H1 (cell line): ENCODE measurements around the gene B9D1. TPM values are rescaled to one million over a fixed set of nuclear protein-coding genes. Genes with fewer than 3 reads are reported as not detected.

Source experiments
- CTCF ChIA-PET: fragments of 300-600 bp; sonication (Branson Sonifier 250); formaldehyde crosslinking; loops from one replicate; lab custom pipeline; 2021; ENCODE audit not compliant: partially characterized antibody; lab: Charles Lee
- POLR2A ChIA-PET: fragments of 300-600 bp; sonication (Branson Sonifier 250); formaldehyde crosslinking; loops from one replicate; lab custom pipeline; 2021; ENCODE audit warnings: inconsistent platforms; ENCODE audit not compliant: partially characterized antibody; lab: Charles Lee
- DNase-seq, 2 experiments: peaks; one replicate each; pipeline versions ENCODE4 v3.0.0 to v3.0.0-alpha.2; 2010 to 2022; ENCODE audit warnings: low spot score in 2 of 2, low read depth in 1 of 2, mixed read lengths in 1 of 2
- FAIRE-seq: peaks from 2 replicates; lab custom pipeline; 2011; peaks lifted over from hg19 to GRCh38; lab: Jason Lieb, UNC
- H2AFZ ChIP-seq: 2 replicates; pipeline ENCODE4 v1.8.1; 2012; ENCODE audit warnings: low read length, inconsistent platforms
- H2AK5ac ChIP-seq: 2 replicates; pipeline ENCODE4 v1.6.1; 2013; ENCODE audit warnings: low read depth, low read length
- H2BK120ac ChIP-seq: replicated peaks from 2 replicates; pipeline ENCODE3; 2013; ENCODE audit warnings: low read depth, low read length, inconsistent platforms
- H2BK12ac ChIP-seq: 2 replicates; pipeline ENCODE4 v1.6.1; 2013; ENCODE audit warnings: low read depth, low read length
- H2BK15ac ChIP-seq: 2 replicates; pipeline ENCODE4 v1.6.1; 2013; ENCODE audit warnings: low read length
- H2BK20ac ChIP-seq: 2 replicates; pipeline ENCODE4 v1.6.1; 2013; ENCODE audit warnings: low read length
- H2BK5ac ChIP-seq: 2 replicates; pipeline ENCODE4 v1.6.1; 2013; ENCODE audit warnings: low read depth, low read length
- H3K14ac ChIP-seq: 2 replicates; pipeline ENCODE4 v1.6.1; 2013; ENCODE audit warnings: inconsistent platforms; ENCODE audit not compliant: insufficient read length
- H3K18ac ChIP-seq: 2 replicates; pipeline ENCODE4 v1.6.1; 2013; ENCODE audit warnings: low read length; ENCODE audit errors: extremely low read depth
- H3K23ac ChIP-seq: 2 replicates; pipeline ENCODE4 v1.6.1; 2013; ENCODE audit warnings: inconsistent platforms; ENCODE audit not compliant: insufficient read length
- H3K23me2 ChIP-seq: 2 replicates; pipeline ENCODE4 v1.6.1; 2013; ENCODE audit warnings: low read depth, low read length
- H3K27ac ChIP-seq: 2 replicates; pipeline ENCODE4 v1.6.1; 2011; ENCODE audit warnings: low read depth, low read length, inconsistent platforms
- H3K27me3 ChIP-seq, 4 experiments: replicated peaks in 1 of 4; 1 replicate in 1 of 4; 2 replicates in 3 of 4; pipeline versions ENCODE4 v1.6.1 to v1.8.1; 2011 to 2013; ENCODE audit warnings: low read length in 3 of 4, mild to moderate bottlenecking in 3 of 4, inconsistent platforms in 2 of 4, mixed read lengths in 2 of 4, moderate library complexity in 1 of 4; ENCODE audit not compliant: control insufficient read depth in 3 of 4, insufficient read depth in 3 of 4; ENCODE audit errors: extremely low read depth in 1 of 4
- H3K36me3 ChIP-seq, 4 experiments: 2 replicates each; pipeline versions ENCODE4 v1.6.1 to v1.8.1; 2011 to 2013; ENCODE audit warnings: mild to moderate bottlenecking in 4 of 4, low read length in 3 of 4, moderate library complexity in 2 of 4, control low read depth in 1 of 4, inconsistent platforms in 1 of 4; ENCODE audit not compliant: insufficient read depth in 4 of 4, control insufficient read depth in 2 of 4
- H3K4ac ChIP-seq: replicated peaks from 2 replicates; pipeline ENCODE3; 2013; ENCODE audit warnings: low read length, low read depth, mixed read lengths, inconsistent platforms; ENCODE audit not compliant: insufficient read length
- H3K4me1 ChIP-seq, 4 experiments: replicated peaks in 1 of 4; 1 replicate in 1 of 4; 2 replicates in 3 of 4; pipeline versions ENCODE4 v1.6.1 to v1.8.1; 2011 to 2013; ENCODE audit warnings: low read length in 3 of 4, inconsistent platforms in 2 of 4, mixed read lengths in 1 of 4; ENCODE audit not compliant: insufficient read depth in 4 of 4, control insufficient read depth in 3 of 4
- H3K4me2 ChIP-seq, 2 experiments: 2 replicates each; pipeline versions ENCODE4 v1.6.1 to v1.8.1; 2011 to 2013; ENCODE audit warnings: low read depth in 2 of 2, low read length in 2 of 2, control low read depth in 1 of 2, inconsistent platforms in 1 of 2, mild to moderate bottlenecking in 1 of 2; ENCODE audit not compliant: insufficient read depth in 1 of 2
- H3K4me3 ChIP-seq, 4 experiments: fragments of 200-600, 300-600 bp in 1 of 4; sonication (generic), shearing (Covaris generic), sonication (Bioruptor Twin) in 1 of 4; 2 replicates each; pipeline versions ENCODE4 v1.5.1 to v1.8.1; 2011 to 2016; ENCODE audit warnings: low read length in 4 of 4, low read depth in 3 of 4, control low read depth in 2 of 4, inconsistent platforms in 2 of 4, mild to moderate bottlenecking in 2 of 4, mixed read lengths in 1 of 4, moderate library complexity in 1 of 4; ENCODE audit not compliant: insufficient read depth in 2 of 4; ENCODE audit errors: extremely low read depth in 1 of 4
- H3K56ac ChIP-seq: replicated peaks from 2 replicates; pipeline ENCODE3; 2013; ENCODE audit warnings: low read depth, mild to moderate bottlenecking, mixed read lengths, low read length, inconsistent platforms; ENCODE audit not compliant: insufficient read length
- H3K79me1 ChIP-seq: 2 replicates; pipeline ENCODE4 v1.6.1; 2013; ENCODE audit warnings: low read depth, low read length, control low read depth
- H3K79me2 ChIP-seq, 2 experiments: 2 replicates each; pipeline versions ENCODE4 v1.6.1 to v1.8.1; 2012 to 2013; ENCODE audit warnings: low read length in 2 of 2, mild to moderate bottlenecking in 2 of 2, inconsistent platforms in 1 of 2; ENCODE audit not compliant: insufficient read depth in 2 of 2, control insufficient read depth in 1 of 2
- H3K9ac ChIP-seq, 4 experiments: replicated peaks in 1 of 4; 1 replicate in 1 of 4; 2 replicates in 3 of 4; pipeline versions ENCODE4 v1.6.1 to v1.8.1; 2011 to 2013; ENCODE audit warnings: low read depth in 3 of 4, low read length in 3 of 4, control low read depth in 2 of 4, mild to moderate bottlenecking in 2 of 4, moderate library complexity in 2 of 4, inconsistent platforms in 1 of 4; ENCODE audit errors: extremely low read depth in 1 of 4
- H3K9me3 ChIP-seq, 2 experiments: 2 replicates each; pipeline versions ENCODE4 v1.6.1 to v1.8.1; 2012 to 2013; ENCODE audit warnings: mild to moderate bottlenecking in 2 of 2, moderate library complexity in 2 of 2, control low read depth in 1 of 2, inconsistent platforms in 1 of 2, low read depth in 1 of 2, low read length in 1 of 2, mixed read lengths in 1 of 2; ENCODE audit not compliant: insufficient read depth in 2 of 2
- H4K20me1 ChIP-seq, 2 experiments: replicated peaks in 1 of 2; 2 replicates each; pipeline versions ENCODE3 to v1.8.1; 2011 to 2013; ENCODE audit warnings: inconsistent platforms in 2 of 2, low read length in 2 of 2, mild to moderate bottlenecking in 1 of 2; ENCODE audit not compliant: insufficient read depth in 2 of 2, control insufficient read depth in 1 of 2
- H4K5ac ChIP-seq: 2 replicates; pipeline ENCODE4 v1.6.1; 2013; ENCODE audit warnings: low read length, low read depth, mixed read lengths, inconsistent platforms; ENCODE audit not compliant: insufficient read length
- H4K8ac ChIP-seq: 2 replicates; pipeline ENCODE4 v1.8.0; 2013; ENCODE audit warnings: mild to moderate bottlenecking, moderate library complexity, low read length, inconsistent platforms; ENCODE audit not compliant: insufficient read depth; ENCODE audit errors: extremely low read depth
- H4K91ac ChIP-seq: replicated peaks from 2 replicates; pipeline ENCODE3; 2013; ENCODE audit warnings: low read length, mixed read lengths, inconsistent platforms; ENCODE audit not compliant: insufficient read length
- ASH2L ChIP-seq: fragments of 200-600, 300-600 bp; sonication (generic); IDR thresholded peaks from one replicate; pipeline ENCODE4 v1.7.1; 2017; ENCODE audit warnings: low read length
- CHD1 ChIP-seq: IDR thresholded peaks from 2 replicates; pipeline ENCODE4 v1.6.1; 2012; ENCODE audit warnings: low read depth, low read length, improper control_type of control experiment
- CHD2 ChIP-seq: IDR thresholded peaks from 2 replicates; pipeline ENCODE4 v1.6.1; 2012; ENCODE audit warnings: low read length, improper control_type of control experiment
- CREB1 ChIP-seq: IDR thresholded peaks from 2 replicates; pipeline ENCODE4 v1.6.1; 2012; ENCODE audit warnings: inconsistent platforms
- EP300 ChIP-seq, 2 experiments: IDR thresholded peaks; 1 replicate in 1 of 2; 2 replicates in 1 of 2; pipeline ENCODE4 v1.6.1; 2011 to 2012; ENCODE audit warnings: low read depth in 2 of 2, low read length in 2 of 2, mild to moderate bottlenecking in 2 of 2, borderline replicate concordance in 1 of 2, inconsistent platforms in 1 of 2, moderate library complexity in 1 of 2
- JUN ChIP-seq: IDR thresholded peaks from 2 replicates; pipeline ENCODE4 v1.6.1; 2011; ENCODE audit warnings: low read depth, mild to moderate bottlenecking, improper control_type of control experiment, low read length
- JUND ChIP-seq: IDR thresholded peaks from 2 replicates; pipeline ENCODE4 v1.6.1; 2011; ENCODE audit warnings: mild to moderate bottlenecking, improper control_type of control experiment, low read length
- POLR2A ChIP-seq, 2 experiments: IDR thresholded peaks; 1 replicate in 1 of 2; 2 replicates in 1 of 2; pipeline ENCODE4 v1.6.1; 2011; ENCODE audit warnings: low read depth in 2 of 2, low read length in 2 of 2, mild to moderate bottlenecking in 2 of 2; ENCODE audit errors: control extremely low read depth in 1 of 2
- POU5F1 ChIP-seq: IDR thresholded peaks from 2 replicates; pipeline ENCODE4 v1.6.1; 2011; ENCODE audit warnings: low read depth, mild to moderate bottlenecking, low read length, moderate library complexity
- SIN3A ChIP-seq, 2 experiments: IDR thresholded peaks in 1 of 2; conservative IDR thresholded peaks in 1 of 2; 2 replicates each; pipeline ENCODE4 v1.6.1; 2011 to 2012; ENCODE audit warnings: low read length in 2 of 2, improper control_type of control experiment in 1 of 2, low read depth in 1 of 2, mild to moderate bottlenecking in 1 of 2
- SP1 ChIP-seq: IDR thresholded peaks from 2 replicates; pipeline ENCODE4 v1.6.1; 2011; ENCODE audit warnings: low read depth, low read length
- SUZ12 ChIP-seq: fragments of 200-600 bp; sonication (generic); IDR thresholded peaks from 2 replicates; pipeline ENCODE4 v1.6.1; 2012; ENCODE audit warnings: mild to moderate bottlenecking, inconsistent platforms, low read length, moderate library complexity, mixed read lengths
- TAF1 ChIP-seq: IDR thresholded peaks from 2 replicates; pipeline ENCODE4 v1.6.1; 2011; ENCODE audit warnings: mild to moderate bottlenecking, low read depth, low read length
- WGBS, 2 experiments: shearing (Covaris generic) in 1 of 2; methylation state at CpG; one replicate each; pipeline versions ENCODE4 v1.1.6 to v1.1.7; 2013 to 2015; ENCODE audit warnings: low lambda C conversion rate in 2 of 2, mixed read lengths in 2 of 2, inconsistent platforms in 1 of 2, low coverage in 1 of 2, missing lambda C conversion rate in 1 of 2; ENCODE audit not compliant: insufficient replicate concordance in 2 of 2, insufficient coverage in 1 of 2, insufficient read length in 1 of 2; ENCODE audit errors: extremely low coverage in 1 of 2, missing lambda C conversion rate in 1 of 2; 5-methylcytosine and 5-hydroxymethylcytosine counted together
- polyA plus RNA-seq, 7 experiments: library from polyadenylated mRNA; depleted of rRNA in 3 of 7; stranded (reverse) in 5 of 7; unstranded in 2 of 7; fragments of >200 nt in 5 of 7; fragments of 200-250 nt in 2 of 7; gene quantifications; 1 replicate in 5 of 7; 2 replicates in 1 of 7; 4 replicates in 1 of 7; pipeline versions ENCODE4 v1.2.1 to v1.2.3, GENCODE V29; 2011 to 2013; ENCODE audit warnings: missing spikeins in 2 of 7, mixed read lengths in 2 of 7
- total RNA-seq: library from RNA; stranded (reverse); fragmentation: NEBNext Ultra II Directional; extraction: Animal tissue kit (Norgen Biotek cat#: 25700); gene quantifications from 2 replicates; pipeline ENCODE4 v1.2.1, GENCODE V29; 2021

Gene B9D1
- total and polyA plus RNA-seq, 2 of the 8 experiments (the other 6 are each of a cell fraction or from before 2014, with no cell fraction given), result 24.6 to 65.7 TPM

GRCh38 chr17:19379361-19380065 is 17.0 kb upstream of the B9D1 start:
- 89% methylated on average over 13 of the region's 13 CpGs; no CpG with 5 or more reads in 1 of the 2 experiments for WGBS, 2 experiments
- no peak for TF ChIP-seq SUZ12
- TF ChIP-seq TAF1, result no peak
- TF ChIP-seq SIN3A (conservative IDR thresholded peaks at IDR 0.05 in 1 of 2, IDR thresholded peaks at IDR 0.05 in 1 of 2; ENCODE audit: low read depth in 1 of 2, low read length in 2 of 2), result no peak
- no peak for TF ChIP-seq CHD1
- TF ChIP-seq EP300 (IDR thresholded peaks at IDR 0.05; ENCODE audit: borderline replicate concordance in 1 of 2, low read depth in 2 of 2, low read length in 2 of 2), result no peak
- TF ChIP-seq JUN, result no peak
- no peak for TF ChIP-seq CREB1
- TF ChIP-seq POLR2A (IDR thresholded peaks at IDR 0.05; ENCODE audit: control extremely low read depth in 1 of 2, low read depth in 2 of 2, low read length in 2 of 2), result no peak
- no peak for TF ChIP-seq JUND
- TF ChIP-seq ASH2L, result no peak
- TF ChIP-seq SP1, result no peak
- TF ChIP-seq CHD2, result no peak
- no peak for TF ChIP-seq POU5F1

More at GRCh38 chr17:19379361-19380065, 17.0 kb upstream of the B9D1 start:
- Histone ChIP-seq H4K20me1 (peaks cover 0 to 22% of the 10 kb centered on the region in 2 experiments), H3K9me3 (no peaks in the 10 kb centered on the region), H2BK120ac (no peak overlapping the region), H4K91ac (no peak overlapping the region), H3K14ac (no peak overlapping the region), H2BK5ac (peak overlapping the region; percentile 35; the same call in 1 of the 2 replicates), H3K27ac (no peak overlapping the region), H3K4me1 (peaks cover 0 to 9% (median 4%) of the 10 kb centered on the region in 4 experiments), H3K4me2 (peak overlapping the region; percentile 95 to 97), H3K4me3 (peak overlapping the region; percentile 59 to 90 (median 82)), H3K56ac (no peak overlapping the region), H3K23me2 (peaks cover 8% of the 10 kb centered on the region; the same call in 1 of the 2 replicates), H4K5ac (no peak overlapping the region), H3K18ac (no peak overlapping the region), H3K23ac (no peak overlapping the region), H3K4ac (no peak overlapping the region), H3K9ac (peak overlapping the region in 3 of 4 experiments; percentile 76 to 88 (median 84); a peak in 4 of 7 replicates), H2BK15ac (no peak overlapping the region), H3K79me2 (peaks cover 0 to 30% of the 10 kb centered on the region in 2 experiments; a peak in 2 of 4 replicates), H4K8ac (no peak overlapping the region), H3K27me3 (no peaks in the 10 kb centered on the region), H3K36me3 (peaks cover 31 to 50% (median 37%) of the 10 kb centered on the region in 4 experiments), H2BK12ac (no peak overlapping the region; the same call in 1 of the 2 replicates), H3K79me1 (peaks cover 13% of the 10 kb centered on the region), H2BK20ac (no peak overlapping the region), H2AFZ (no peak overlapping the region), H2AK5ac (no peak overlapping the region)
- FAIRE-seq (no peak), DNase-seq (no peak)
- ChIA-PET POLR2A (interaction anchor here (1.7 to 3.8 kb wide), 4 partner anchors 7 to 18 kb away, joined by 4 to 32 read pairs (median 20); partner anchors contain the start of genes B9D1 and MFAP4), CTCF (interaction anchor here (1.3 to 2.6 kb wide), 9 partner anchors 14 to 91 kb away, joined by 3 to 20 read pairs (median 7); partner anchors contain the start of gene B9D1)
